Inflammatory macrophage (primary cell): ENCODE results near the gene RASSF3.
"Not testable (repeated sequence)": the region's sequence is repeated elsewhere in the genome, so short reads cannot be mapped to it uniquely, and the experiment has no call there.

Experiments used
- DNase-seq, 2 donors: peaks; one replicate each; pipeline ENCODE4 v3.0.0-alpha.2; 2020 to 2022

The RASSF3 gene

DNA sequence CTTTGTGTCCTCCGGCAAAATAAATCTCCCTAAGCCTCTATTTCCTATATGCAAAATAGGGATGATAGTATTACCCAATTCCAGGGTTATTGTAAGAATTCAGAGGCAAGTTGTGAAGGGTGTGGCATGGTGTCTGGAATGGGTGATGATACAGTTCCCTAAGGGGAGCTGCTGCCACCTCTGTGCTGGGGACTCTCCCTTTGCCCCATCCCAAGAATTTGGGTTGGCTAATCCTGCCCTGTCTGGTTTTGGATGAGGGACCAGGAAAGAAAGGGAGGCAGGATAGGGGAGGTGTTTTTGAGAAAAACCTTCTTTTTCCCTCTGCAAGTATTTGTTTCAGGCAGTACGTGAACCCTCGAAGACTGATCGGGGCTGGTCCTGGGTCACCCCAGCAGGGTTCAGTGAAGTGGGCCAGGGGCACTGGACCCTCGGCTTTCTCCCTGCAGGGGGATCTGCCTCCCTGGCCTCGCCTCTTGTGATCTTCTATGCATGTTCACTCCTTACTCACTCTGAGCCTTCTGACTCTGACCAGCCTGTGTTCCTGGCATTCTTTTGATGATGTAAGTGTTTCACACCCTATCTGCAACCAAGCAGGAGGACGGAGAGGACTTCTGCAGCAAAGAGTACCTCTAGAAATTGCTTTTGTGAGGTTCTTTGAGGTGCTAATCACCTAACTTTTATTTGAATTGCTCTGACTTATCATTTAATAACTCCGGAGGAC lies 60.8 kb downstream of the RASSF3 start:
- DNase-seq: peak; percentile 20 to 35

DNA sequence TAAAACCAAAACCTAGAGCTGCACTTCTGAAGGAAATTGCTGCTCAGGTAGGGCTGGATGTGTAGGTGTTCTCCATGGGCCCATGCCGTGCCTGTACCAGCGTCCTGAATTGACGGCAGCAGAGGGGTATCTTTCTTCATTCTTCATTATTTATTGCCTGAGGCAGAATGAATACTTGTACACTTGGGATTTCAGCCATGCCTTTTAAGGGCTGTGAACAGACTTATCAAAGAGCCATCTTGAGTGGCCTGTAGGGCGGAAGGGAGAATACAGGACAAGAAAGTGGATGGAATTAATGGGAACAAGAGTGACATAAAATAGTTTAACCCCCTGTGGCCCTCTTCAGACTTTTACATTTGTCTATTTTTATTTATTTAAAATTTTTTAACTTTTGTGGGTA lies 61.4 kb downstream of the RASSF3 start:
- DNase-seq: no peak

DNA sequence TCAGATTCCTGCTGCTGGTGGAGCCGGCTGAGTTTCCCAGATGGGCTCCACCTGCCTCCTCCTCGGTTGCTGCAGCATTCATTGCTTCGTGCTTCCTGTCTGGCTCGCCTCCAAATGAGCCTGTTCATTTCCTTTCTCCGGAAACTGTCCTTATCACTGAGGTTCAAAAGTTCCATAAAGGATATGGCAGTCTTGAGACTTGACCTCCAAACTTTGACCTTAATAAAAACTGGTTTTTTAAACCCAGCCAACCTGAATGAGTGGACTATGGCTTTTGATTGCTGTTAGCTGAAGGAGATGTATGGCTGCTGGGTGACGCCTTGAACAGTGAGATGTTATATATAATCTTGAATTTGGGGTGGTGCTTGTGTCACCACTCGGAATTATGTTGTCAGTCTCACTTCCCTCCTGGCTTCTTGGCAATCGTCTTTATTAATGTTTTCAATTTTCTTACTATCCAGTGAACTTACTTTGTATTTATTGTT lies 62.7 kb downstream of the RASSF3 start:
- peak; percentile 13 to 37 for DNase-seq

- DNase-seq: no peak
Measured at GRCh38 chr12:64673490-64674169, 63.3 kb downstream of the RASSF3 start.

DNA sequence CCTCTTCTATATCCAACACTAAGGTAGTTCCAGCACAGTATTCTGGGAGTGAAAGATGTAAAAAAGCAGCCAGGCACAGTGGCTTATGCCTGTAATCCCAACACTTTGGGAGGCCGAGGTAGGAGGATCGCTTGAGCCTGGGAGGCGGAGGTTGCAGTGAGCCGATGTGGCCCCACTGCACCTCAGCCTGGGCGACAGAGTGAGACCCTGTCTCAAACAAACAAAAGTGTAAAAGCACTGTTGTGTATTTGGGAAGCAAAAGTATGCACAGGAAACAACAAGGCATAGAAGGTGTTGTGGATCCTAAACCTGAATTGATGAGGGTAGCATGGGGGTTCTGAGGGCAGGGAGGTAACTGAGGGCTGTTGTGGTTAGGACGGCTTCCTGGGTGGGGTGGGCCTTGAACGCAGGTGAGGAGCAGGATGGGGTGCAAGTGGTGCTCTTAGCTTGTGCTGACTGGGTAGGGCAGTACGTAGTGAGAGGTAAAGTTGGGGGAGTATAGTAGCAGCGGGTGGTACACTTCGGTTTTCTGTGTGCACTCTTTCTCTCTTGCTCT lies 64.2 kb downstream of the RASSF3 start:
- DNase-seq: no peak

DNA sequence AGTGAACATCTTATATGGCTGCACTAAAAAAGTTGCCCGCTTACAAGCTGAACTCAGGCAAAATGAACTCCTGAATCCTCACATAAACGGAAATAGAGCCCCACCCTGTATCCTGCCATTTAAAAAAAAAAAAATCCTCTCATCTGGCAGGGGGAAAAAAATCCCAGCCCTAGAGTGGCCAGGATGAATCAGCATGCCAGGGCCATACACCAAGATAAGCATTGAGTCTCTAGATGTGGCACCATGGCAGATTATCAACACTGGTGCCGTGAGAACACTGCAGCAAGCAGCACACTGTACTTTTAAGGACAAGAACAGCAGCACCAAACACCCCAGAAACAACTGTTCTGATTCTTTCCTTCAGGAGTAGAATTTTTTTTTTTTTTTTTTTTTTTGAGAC lies 65.5 kb downstream of the RASSF3 start:
- DNase-seq: no peak

- no peak for DNase-seq
Measured at GRCh38 chr12:64678248-64678647, 68.0 kb downstream of the RASSF3 start.

DNA sequence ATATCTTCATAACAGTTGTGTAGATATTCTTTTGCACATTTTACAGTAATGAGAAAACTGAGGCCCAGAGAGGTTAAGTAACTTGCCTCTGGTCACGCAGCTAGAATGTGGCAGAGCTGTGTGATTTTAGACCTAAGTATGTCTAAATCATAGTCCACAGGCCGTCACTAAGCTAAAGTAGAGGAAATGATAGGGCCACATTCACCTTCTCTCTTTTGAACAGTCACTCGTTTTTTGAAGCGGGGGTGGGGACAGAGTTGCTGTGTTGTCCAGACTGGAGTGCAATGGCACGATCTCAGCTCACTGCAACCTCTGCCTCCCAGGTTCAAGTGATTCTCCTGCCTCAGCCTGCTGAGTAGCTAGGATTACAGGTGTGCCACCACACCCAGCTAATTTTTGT lies 68.5 kb downstream of the RASSF3 start:
- no peak for DNase-seq

- DNase-seq: peak; percentile 43 to 57
Measured at GRCh38 chr12:64679487-64680001, 69.2 kb downstream of the RASSF3 start.

- DNase-seq: no peak
Measured at GRCh38 chr12:64680235-64680634, 69.9 kb downstream of the RASSF3 start.

GRCh38 chr12:64681200-64682052 lies 71.1 kb downstream of the RASSF3 start:
- DNase-seq: no peak

GRCh38 chr12:64682572-64683277 lies 72.4 kb downstream of the RASSF3 start:
- peak; percentile 12 to 30 for DNase-seq

GRCh38 chr12:64683816-64684543 lies 73.7 kb downstream of the RASSF3 start:
- no peak for DNase-seq

GRCh38 chr12:64685050-64685449 lies 74.8 kb downstream of the RASSF3 start:
- no peak for DNase-seq

DNA sequence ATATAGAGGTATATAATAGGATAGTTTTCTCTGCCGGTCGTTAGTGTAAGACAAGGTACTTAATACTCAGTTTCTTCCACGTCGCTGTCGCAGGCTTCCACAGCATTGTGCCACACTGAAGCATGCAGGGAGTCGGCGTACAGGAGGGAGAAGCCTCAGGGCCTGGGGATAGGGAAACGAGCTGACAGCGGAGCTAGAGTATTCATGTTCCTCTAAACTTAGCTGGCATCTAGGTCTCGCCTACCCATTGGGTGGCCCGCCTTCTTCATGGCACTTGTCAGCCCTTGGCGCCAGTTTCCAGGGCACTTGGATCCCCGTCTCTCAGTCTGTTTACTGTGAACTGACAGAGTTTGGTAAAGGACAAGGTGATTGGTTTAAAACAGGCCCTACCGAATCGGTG lies 75.3 kb downstream of the RASSF3 start:
- no peak for DNase-seq

- no peak for DNase-seq
Measured at GRCh38 chr12:64687816-64688215, 77.5 kb downstream of the RASSF3 start.

GRCh38 chr12:64688219-64688618 lies 77.9 kb downstream of the RASSF3 start:
- no peak for DNase-seq

DNA sequence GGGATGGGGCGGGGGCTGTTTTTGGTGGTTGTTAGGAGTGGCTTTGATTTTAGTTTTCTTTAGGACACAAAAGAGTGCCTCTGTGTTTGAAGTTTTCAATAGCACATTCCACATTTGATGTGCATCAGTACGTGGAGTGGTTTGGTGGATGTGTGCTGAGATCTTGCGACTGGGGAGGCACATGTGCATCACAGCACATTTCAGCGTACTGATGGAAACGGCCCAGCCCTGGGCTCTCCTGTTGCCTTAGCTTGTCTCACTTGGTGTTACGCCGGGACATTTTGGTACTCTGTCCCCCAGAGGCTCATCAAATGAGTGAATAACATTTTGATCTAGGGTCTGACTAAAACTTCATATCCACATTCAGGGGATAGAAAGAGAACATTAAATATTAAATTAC lies 78.4 kb downstream of the RASSF3 start:
- DNase-seq: no peak

GRCh38 chr12:64690236-64690635 lies 79.9 kb downstream of the RASSF3 start:
- DNase-seq: not testable (repeated sequence)

GRCh38 chr12:64691227-64691794 lies 81.0 kb downstream of the RASSF3 start:
- DNase-seq: no peak
